ENCODE data around the gene DYRK2. TPM values are rescaled to one million over a fixed set of nuclear protein-coding genes. Genes with fewer than 3 reads are reported as not detected.

DYRK2 gene
- total RNA-seq, 1 donor from 2014 or later, result 50.2 TPM

- Mint-ChIP-seq H3K27me3 (ENCODE audit: unreplicated experiment) (peaks cover 33% of the 10 kb centered on the region), H3K9me3 (ENCODE audit: unreplicated experiment) (no peaks in the 10 kb centered on the region), H3K4me3 (ENCODE audit: unreplicated experiment) (peak overlapping the region; percentile 99), H3K4me1 (ENCODE audit: unreplicated experiment) (peaks cover 56% of the 10 kb centered on the region), H3K27ac (ENCODE audit: unreplicated experiment) (peak overlapping the region; percentile 81), H3K36me3 (ENCODE audit: low read depth, unreplicated experiment) (peaks cover 22% of the 10 kb centered on the region)
- no peak for DNase-seq (ENCODE audit: low spot score)
- TF ChIP-seq, protein P1, sequence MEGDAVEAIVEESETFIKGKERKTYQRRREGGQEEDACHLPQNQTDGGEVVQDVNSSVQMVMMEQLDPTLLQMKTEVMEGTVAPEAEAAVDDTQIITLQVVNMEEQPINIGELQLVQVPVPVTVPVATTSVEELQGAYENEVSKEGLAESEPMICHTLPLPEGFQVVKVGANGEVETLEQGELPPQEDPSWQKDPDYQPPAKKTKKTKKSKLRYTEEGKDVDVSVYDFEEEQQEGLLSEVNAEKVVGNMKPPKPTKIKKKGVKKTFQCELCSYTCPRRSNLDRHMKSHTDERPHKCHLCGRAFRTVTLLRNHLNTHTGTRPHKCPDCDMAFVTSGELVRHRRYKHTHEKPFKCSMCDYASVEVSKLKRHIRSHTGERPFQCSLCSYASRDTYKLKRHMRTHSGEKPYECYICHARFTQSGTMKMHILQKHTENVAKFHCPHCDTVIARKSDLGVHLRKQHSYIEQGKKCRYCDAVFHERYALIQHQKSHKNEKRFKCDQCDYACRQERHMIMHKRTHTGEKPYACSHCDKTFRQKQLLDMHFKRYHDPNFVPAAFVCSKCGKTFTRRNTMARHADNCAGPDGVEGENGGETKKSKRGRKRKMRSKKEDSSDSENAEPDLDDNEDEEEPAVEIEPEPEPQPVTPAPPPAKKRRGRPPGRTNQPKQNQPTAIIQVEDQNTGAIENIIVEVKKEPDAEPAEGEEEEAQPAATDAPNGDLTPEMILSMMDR (IDR thresholded peaks at IDR 0.05; ENCODE audit: unreplicated experiment), result no peak
These were observed 2.7 kb downstream of the DYRK2 start for GRCh38 chr12:67651132-67651695.

GRCh38 chr12:67655829-67656228, 7.3 kb downstream of the DYRK2 start:
- Mint-ChIP-seq H3K27ac (ENCODE audit: unreplicated experiment) (no peak overlapping the region), H3K9me3 (ENCODE audit: unreplicated experiment) (no peaks in the 10 kb centered on the region)

DNA sequence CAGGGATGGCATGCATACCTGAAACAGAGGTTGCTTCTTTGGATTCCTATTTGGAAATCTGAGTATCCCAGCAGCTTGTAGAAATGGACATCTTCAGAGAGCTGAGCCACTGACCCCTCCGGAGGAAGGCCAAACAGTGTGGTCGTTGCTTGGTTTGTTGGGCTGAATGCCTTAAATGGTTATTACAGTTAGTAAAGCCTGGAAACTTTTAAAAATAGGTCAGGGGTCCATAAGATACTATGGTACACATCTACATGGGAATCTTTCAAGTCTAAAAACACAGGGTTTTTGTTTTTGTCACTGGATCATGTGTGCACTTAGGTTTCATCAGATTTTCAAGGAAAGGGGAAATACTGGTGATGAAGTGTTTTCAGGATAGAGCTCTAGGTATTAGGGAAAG, 7.7 kb downstream of the DYRK2 start:
- peaks cover 42% of the 10 kb centered on the region for H3K4me1 Mint-ChIP-seq (ENCODE audit: unreplicated experiment)
- H3K36me3 Mint-ChIP-seq (ENCODE audit: low read depth, unreplicated experiment), result peaks cover 32% of the 10 kb centered on the region
- H3K4me3 Mint-ChIP-seq (ENCODE audit: unreplicated experiment), result peak overlapping the region; percentile 57
- H3K9me3 Mint-ChIP-seq (ENCODE audit: unreplicated experiment), result no peaks in the 10 kb centered on the region
- no peak for DNase-seq (ENCODE audit: low spot score)
- TF ChIP-seq, protein P1 (IDR thresholded peaks at IDR 0.05; ENCODE audit: unreplicated experiment), result no peak
- H3K27me3 Mint-ChIP-seq (ENCODE audit: unreplicated experiment), result peaks cover 5% of the 10 kb centered on the region
- H3K27ac Mint-ChIP-seq (ENCODE audit: unreplicated experiment), result no peak overlapping the region

More at GRCh38 chr12:67655829-67656228, 7.3 kb downstream of the DYRK2 start:
- Mint-ChIP-seq H3K36me3 (ENCODE audit: low read depth, unreplicated experiment) (peaks cover 35% of the 10 kb centered on the region), H3K4me3 (ENCODE audit: unreplicated experiment) (no peak overlapping the region), H3K4me1 (ENCODE audit: unreplicated experiment) (peaks cover 44% of the 10 kb centered on the region), H3K27me3 (ENCODE audit: unreplicated experiment) (peaks cover 9% of the 10 kb centered on the region)
- DNase-seq (ENCODE audit: low spot score), result no peak
- TF ChIP-seq, protein P1 (IDR thresholded peaks at IDR 0.05; ENCODE audit: unreplicated experiment), result no peak

GRCh38 chr12:67658486-67658885, 9.9 kb downstream of the DYRK2 start:
- Mint-ChIP-seq H3K27me3 (ENCODE audit: unreplicated experiment) (peaks cover 1% of the 10 kb centered on the region), H3K4me1 (ENCODE audit: unreplicated experiment) (peaks cover 34% of the 10 kb centered on the region), H3K36me3 (ENCODE audit: low read depth, unreplicated experiment) (peaks cover 32% of the 10 kb centered on the region), H3K27ac (ENCODE audit: unreplicated experiment) (no peak overlapping the region), H3K9me3 (ENCODE audit: unreplicated experiment) (no peaks in the 10 kb centered on the region), H3K4me3 (ENCODE audit: unreplicated experiment) (no peak overlapping the region)
- DNase-seq (ENCODE audit: low spot score), result no peak
- TF ChIP-seq, protein P1 (IDR thresholded peaks at IDR 0.05; ENCODE audit: unreplicated experiment), result no peak

DNA sequence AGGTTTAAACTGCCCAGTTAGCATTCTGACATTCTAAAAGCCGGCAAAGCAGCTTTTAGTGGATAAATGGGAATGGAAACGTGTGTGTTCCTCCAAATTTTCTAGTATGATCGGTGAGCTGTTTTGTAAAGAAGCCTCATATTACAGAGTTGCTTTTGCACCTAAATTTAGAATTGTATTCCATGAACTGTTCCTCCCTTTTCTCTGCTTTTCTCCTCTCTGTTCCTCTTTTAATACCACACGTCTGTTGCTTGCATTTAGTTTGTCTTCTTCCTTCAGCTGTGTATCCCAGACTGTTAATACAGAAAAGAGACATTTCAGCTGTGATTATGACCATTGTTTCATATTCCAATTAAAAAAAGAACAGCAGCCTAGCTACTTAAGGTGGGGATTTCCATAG, 10.7 kb downstream of the DYRK2 start:
- Mint-ChIP-seq H3K4me3 (ENCODE audit: unreplicated experiment) (no peak overlapping the region), H3K4me1 (ENCODE audit: unreplicated experiment) (peaks cover 26% of the 10 kb centered on the region), H3K27me3 (ENCODE audit: unreplicated experiment) (peaks cover 1% of the 10 kb centered on the region), H3K27ac (ENCODE audit: unreplicated experiment) (no peak overlapping the region), H3K9me3 (ENCODE audit: unreplicated experiment) (no peaks in the 10 kb centered on the region), H3K36me3 (ENCODE audit: low read depth, unreplicated experiment) (peaks cover 28% of the 10 kb centered on the region)
- no peak for DNase-seq (ENCODE audit: low spot score)
- TF ChIP-seq, protein P1 (IDR thresholded peaks at IDR 0.05; ENCODE audit: unreplicated experiment), result no peak
